ENCODE results near the gene TMEM37. TPM values are rescaled to one million over a fixed set of nuclear protein-coding genes. Genes with fewer than 3 reads are reported as not detected.

The TMEM37 gene
- total and polyA plus RNA-seq, 2 of the 13 experiments (the other 11 are each of a cell fraction or from before 2014, with no cell fraction given), result 37.7 to 115 TPM

- TF ChIP-seq ARHGAP35 (CRISPR knock-in tag; IDR thresholded peaks at IDR 0.05; ENCODE audit: borderline replicate concordance), result no peak
- TF ChIP-seq EHMT2 (IDR thresholded peaks at IDR 0.05; ENCODE audit: borderline replicate concordance, low read depth, low read length), result no peak
- no peak for TF ChIP-seq ZNF354B (CRISPR knock-in tag; IDR thresholded peaks at IDR 0.05)
- TF ChIP-seq ZNF263 (CRISPR knock-in tag; IDR thresholded peaks at IDR 0.05), result peak; percentile 48; the same call in 1 of the 2 replicates
- TF ChIP-seq MIER2 (CRISPR knock-in tag; IDR thresholded peaks at IDR 0.05), result peak; percentile 80
- TF ChIP-seq ZKSCAN1 (IDR thresholded peaks at IDR 0.05; ENCODE audit: low read length), result no peak
- TF ChIP-seq, protein P1, sequence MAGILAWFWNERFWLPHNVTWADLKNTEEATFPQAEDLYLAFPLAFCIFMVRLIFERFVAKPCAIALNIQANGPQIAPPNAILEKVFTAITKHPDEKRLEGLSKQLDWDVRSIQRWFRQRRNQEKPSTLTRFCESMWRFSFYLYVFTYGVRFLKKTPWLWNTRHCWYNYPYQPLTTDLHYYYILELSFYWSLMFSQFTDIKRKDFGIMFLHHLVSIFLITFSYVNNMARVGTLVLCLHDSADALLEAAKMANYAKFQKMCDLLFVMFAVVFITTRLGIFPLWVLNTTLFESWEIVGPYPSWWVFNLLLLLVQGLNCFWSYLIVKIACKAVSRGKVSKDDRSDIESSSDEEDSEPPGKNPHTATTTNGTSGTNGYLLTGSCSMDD (CRISPR knock-in tag; IDR thresholded peaks at IDR 0.05), result no peak
- TF ChIP-seq STAG1 (CRISPR knock-in tag; IDR thresholded peaks at IDR 0.05), result peak; percentile 100
- peak; percentile 97 for TF ChIP-seq PATZ1 (CRISPR knock-in tag; IDR thresholded peaks at IDR 0.05)
- TF ChIP-seq KDM3A (CRISPR knock-in tag; IDR thresholded peaks at IDR 0.05; ENCODE audit: low read depth), result peak; percentile 83
- TF ChIP-seq, protein P2, sequence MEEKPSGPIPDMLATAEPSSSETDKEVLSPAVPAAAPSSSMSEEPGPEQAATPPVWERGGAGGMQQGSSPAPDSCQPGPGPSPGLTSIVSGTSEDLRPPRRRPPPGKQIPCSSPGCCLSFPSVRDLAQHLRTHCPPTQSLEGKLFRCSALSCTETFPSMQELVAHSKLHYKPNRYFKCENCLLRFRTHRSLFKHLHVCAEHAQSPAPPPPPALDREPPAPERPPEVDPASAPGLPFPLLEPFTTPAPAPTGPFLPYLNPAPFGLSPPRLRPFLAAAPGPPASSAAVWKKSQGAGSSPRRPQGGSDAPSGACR (CRISPR knock-in tag; IDR thresholded peaks at IDR 0.05), result peak; percentile 65; the same call in 1 of the 2 replicates
- TF ChIP-seq ZNF17 (CRISPR knock-in tag; IDR thresholded peaks at IDR 0.05), result no peak
- TF ChIP-seq HNRNPL (IDR thresholded peaks at IDR 0.05; ENCODE audit: low read depth, low read length), result no peak
- peak; percentile 59; the same call in 1 of the 2 replicates for TF ChIP-seq FOXC1 (CRISPR knock-in tag; IDR thresholded peaks at IDR 0.05; ENCODE audit: borderline replicate concordance)
- no peak for TF ChIP-seq EED (CRISPR knock-in tag; IDR thresholded peaks at IDR 0.05)
- no peak for TF ChIP-seq ZNF142 (CRISPR knock-in tag; IDR thresholded peaks at IDR 0.05)
Observed at GRCh38 chr2:119476301-119477112, 44.9 kb downstream of the TMEM37 start (continued).

Measured in HepG2 (cell line).